Liver (tissue), 9 donors: ENCODE data around the gene RNF31. TPM values are rescaled to one million over a fixed set of nuclear protein-coding genes. Genes with fewer than 3 reads are reported as not detected.

Experiments used
- DNase-seq: peaks from one replicate; pipeline ENCODE4 v3.0.0-alpha.2; 2017; ENCODE audit warnings: low spot score
- H3K27ac ChIP-seq, 2 donors: one replicate each; pipeline ENCODE4 v1.7.0; 2013; ENCODE audit warnings: inconsistent platforms in 2 of 2, low read length in 2 of 2, control low read depth in 1 of 2, low read depth in 1 of 2, mild to moderate bottlenecking in 1 of 2
- H3K27me3 ChIP-seq, 4 donors: one replicate each; pipeline versions ENCODE4 v1.6.1 to v1.7.0; 2013; ENCODE audit warnings: low read length in 3 of 4, inconsistent platforms in 1 of 4, mild to moderate bottlenecking in 1 of 4, moderate library complexity in 1 of 4; ENCODE audit not compliant: control insufficient read depth in 4 of 4, insufficient read depth in 4 of 4
- H3K36me3 ChIP-seq, 4 donors: one replicate each; pipeline versions ENCODE4 v1.6.1 to v1.7.0; 2013; ENCODE audit warnings: low read length in 3 of 4, mild to moderate bottlenecking in 3 of 4, low read depth in 1 of 4, moderate library complexity in 1 of 4; ENCODE audit not compliant: control insufficient read depth in 4 of 4, insufficient read depth in 3 of 4
- H3K4me1 ChIP-seq, 4 donors: one replicate each; pipeline versions ENCODE4 v1.6.1 to v1.7.0; 2013; ENCODE audit warnings: low read length in 3 of 4, mild to moderate bottlenecking in 3 of 4, moderate library complexity in 1 of 4; ENCODE audit not compliant: control insufficient read depth in 4 of 4, insufficient read depth in 4 of 4
- H3K4me3 ChIP-seq, 3 donors: one replicate each; pipeline versions ENCODE4 v1.6.1 to v1.7.0; 2013; ENCODE audit warnings: low read length in 3 of 3, control low read depth in 1 of 3, low read depth in 1 of 3, mild to moderate bottlenecking in 1 of 3
- H3K9ac ChIP-seq, 2 donors: one replicate each; pipeline ENCODE4 v1.7.0; 2013; ENCODE audit warnings: low read length in 2 of 2, mild to moderate bottlenecking in 2 of 2, moderate library complexity in 2 of 2, control low read depth in 1 of 2, low read depth in 1 of 2
- H3K9me3 ChIP-seq, 4 donors: one replicate each; pipeline versions ENCODE4 v1.6.1 to v1.7.0; 2013; ENCODE audit warnings: low read length in 3 of 4; ENCODE audit not compliant: control insufficient read depth in 4 of 4
- EGR1 ChIP-seq, 2 donors: IDR thresholded peaks; 2 replicates each; pipeline ENCODE4 v1.6.1; 2016 to 2018; ENCODE audit warnings: antibody characterized with exemption in 2 of 2, low read depth in 2 of 2
- FOXA2 ChIP-seq: IDR thresholded peaks from 2 replicates; pipeline ENCODE4 v1.6.1; 2016; ENCODE audit warnings: antibody characterized with exemption
- HNF4A ChIP-seq, 2 donors: conservative IDR thresholded peaks; 2 replicates each; pipeline ENCODE4 v1.6.1; 2016; ENCODE audit warnings: antibody characterized with exemption in 2 of 2, mild to moderate bottlenecking in 2 of 2
- HNF4G ChIP-seq: IDR thresholded peaks from 2 replicates; pipeline ENCODE4 v1.6.1; 2016; ENCODE audit warnings: antibody characterized with exemption
- JUND ChIP-seq, 2 donors: IDR thresholded peaks; 2 replicates each; pipeline ENCODE4 v1.6.1; 2016; ENCODE audit warnings: antibody characterized with exemption in 2 of 2
- NR2F2 ChIP-seq: IDR thresholded peaks from 2 replicates; pipeline ENCODE4 v1.6.1; 2016; ENCODE audit warnings: antibody characterized with exemption
- RAD21 ChIP-seq, 2 donors: IDR thresholded peaks; 2 replicates each; pipeline ENCODE4 v1.6.1; 2016; ENCODE audit warnings: antibody characterized with exemption in 2 of 2, mild to moderate bottlenecking in 2 of 2
- RXRA ChIP-seq, 2 donors: IDR thresholded peaks; 2 replicates each; pipeline ENCODE4 v1.6.1; 2017 to 2018; ENCODE audit warnings: antibody characterized with exemption in 2 of 2, mild to moderate bottlenecking in 1 of 2
- WGBS: extraction: QIAGEN DNeasy Blood & Tissue Kit; methylation state at CpG from one replicate; pipeline ENCODE4 v1.1.7; 2013; 5-methylcytosine and 5-hydroxymethylcytosine counted together
- polyA plus RNA-seq, 2 donors: library from polyadenylated mRNA; stranded (reverse) in 1 of 2; unstranded in 1 of 2; fragments of 200-250 nt in 1 of 2; fragments of >200 nt in 1 of 2; fragmentation: Nextera tagmentation in 1 of 2; extraction: Ambion mirVana in 1 of 2; gene quantifications; one replicate each; pipeline versions ENCODE4 v1.2.1 to v1.2.3, GENCODE V29; 2013 to 2015
- total RNA-seq, 2 donors: library from RNA; depleted of rRNA; stranded (reverse); fragments of >200 nt; gene quantifications; one replicate each; pipeline ENCODE4 v1.2.3, GENCODE V29; 2014
- TF ChIP-seq, protein P1 (sequence below): IDR thresholded peaks from 2 replicates; pipeline ENCODE4 v1.6.1; 2016; ENCODE audit warnings: antibody characterized with exemption
- TF ChIP-seq, protein P2 (sequence below): IDR thresholded peaks from 2 replicates; pipeline ENCODE4 v1.6.1; 2016; ENCODE audit warnings: antibody characterized with exemption
- TF ChIP-seq, protein P3 (sequence below): IDR thresholded peaks from 2 replicates; pipeline ENCODE4 v1.6.1; 2016; ENCODE audit warnings: antibody characterized with exemption, mild to moderate bottlenecking
- TF ChIP-seq, protein P4 (sequence below): fragments of 150-350 bp; IDR thresholded peaks from 2 replicates; pipeline ENCODE4 v1.5.1; 2017; ENCODE audit warnings: improper control_type of control experiment, low read depth, low read length; ENCODE audit not compliant: missing input control
- donor health status: healthy.
- donor health status: healthy.
- donor health status: healthy.
- donor health status: healthy.
- donor health status: healthy.

Gene RNF31
- total and polyA plus RNA-seq, 4 donors = 16.3 to 36.0 (median 20.9) TPM

DNA sequence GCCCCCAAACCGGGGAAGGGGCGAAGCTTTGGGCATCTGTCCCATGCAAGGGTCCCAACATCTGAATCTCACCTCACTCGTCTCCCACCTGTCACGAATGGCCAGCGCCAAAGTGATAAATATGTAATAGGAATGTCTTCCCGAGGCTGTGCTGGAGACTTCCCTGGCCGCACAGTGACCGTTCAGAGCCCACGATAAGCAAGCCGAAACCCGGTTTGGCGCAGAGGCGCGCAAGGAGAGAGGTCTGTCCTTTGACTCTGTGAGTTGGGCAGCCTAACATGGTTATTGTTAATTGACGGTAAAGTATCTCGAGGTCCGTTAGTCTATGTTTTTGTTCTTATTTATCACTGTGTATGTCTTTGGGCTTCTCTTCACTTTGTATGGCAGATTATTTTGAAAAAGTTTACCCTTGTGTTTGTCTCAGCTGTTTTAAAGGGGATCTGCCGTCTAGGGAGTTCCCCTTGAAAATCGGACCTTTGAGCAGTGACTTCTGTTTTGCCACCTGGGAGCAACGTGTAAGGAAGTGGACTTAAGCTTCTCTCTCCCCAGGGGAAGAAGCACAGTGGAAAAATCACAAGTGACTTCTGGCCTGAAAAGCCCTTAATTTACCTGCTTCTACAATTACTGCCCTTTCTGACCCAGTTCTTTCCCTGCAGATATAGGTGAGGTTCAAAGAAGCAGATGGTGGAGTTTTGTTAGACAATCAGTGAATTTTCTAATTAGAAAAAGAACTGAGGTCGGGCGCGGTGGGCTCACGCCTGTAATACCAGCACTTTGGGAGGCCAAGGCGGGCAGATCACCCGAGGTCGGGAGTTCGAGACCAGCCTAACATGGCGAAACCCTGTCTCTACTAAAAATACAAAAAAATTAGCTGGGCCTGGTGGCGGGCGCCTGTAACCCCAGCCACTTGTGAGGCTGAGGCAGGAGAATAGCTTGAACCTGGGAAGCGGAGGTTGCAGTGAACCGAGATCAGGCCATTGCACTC, 49.1 kb downstream of the RNF31 start:
- Histone ChIP-seq H3K9ac (peak overlapping the region; percentile 76 to 97), H3K36me3 (peaks cover 4 to 12% (median 9%) of the 10 kb centered on the region in 4 donors), H3K9me3 (no peaks in the 10 kb centered on the region), H3K27me3 (no peaks in the 10 kb centered on the region), H3K4me3 (peak overlapping the region; percentile 79 to 94 (median 93)), H3K4me1 (peaks cover 0 to 29% (median 23%) of the 10 kb centered on the region in 4 donors), H3K27ac (peak overlapping the region; percentile 99)
- TF ChIP-seq, protein P1, sequence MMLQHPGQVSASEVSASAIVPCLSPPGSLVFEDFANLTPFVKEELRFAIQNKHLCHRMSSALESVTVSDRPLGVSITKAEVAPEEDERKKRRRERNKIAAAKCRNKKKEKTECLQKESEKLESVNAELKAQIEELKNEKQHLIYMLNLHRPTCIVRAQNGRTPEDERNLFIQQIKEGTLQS = no peak
- no peak for TF ChIP-seq NR2F2
- TF ChIP-seq EGR1 (IDR thresholded peaks at IDR 0.05; ENCODE audit: low read depth in 2 of 2) = no peak
- peak; percentile 22 to 44 for TF ChIP-seq HNF4A (conservative IDR thresholded peaks at IDR 0.05)
- 34% methylated on average over 33 of the region's 33 CpGs for WGBS
- peak; percentile 41 for DNase-seq

DNA sequence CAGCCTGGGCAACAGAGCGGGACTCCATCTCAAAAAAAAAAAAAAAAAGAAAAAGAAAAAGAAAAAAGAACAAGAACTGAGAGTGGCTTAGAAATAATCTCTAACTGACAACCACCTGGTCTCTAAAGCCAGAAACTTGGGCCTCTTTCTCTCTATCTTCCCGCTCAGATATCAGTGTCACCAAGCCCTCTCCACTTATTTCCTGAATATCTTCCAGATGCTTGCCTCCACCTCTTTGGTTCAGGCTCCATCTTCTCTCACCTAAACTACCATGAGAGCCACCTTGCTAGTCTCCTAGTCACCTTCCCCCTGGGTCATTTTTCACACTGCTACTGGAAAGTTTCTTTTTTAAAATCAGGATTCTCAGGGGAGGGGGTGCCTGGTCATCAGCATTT, 49.8 kb downstream of the RNF31 start:
- Histone ChIP-seq H3K9ac (no peak overlapping the region), H3K36me3 (peaks cover 2 to 11% (median 9%) of the 10 kb centered on the region in 4 donors), H3K27me3 (no peaks in the 10 kb centered on the region), H3K4me3 (no peak overlapping the region), H3K9me3 (no peaks in the 10 kb centered on the region), H3K4me1 (peaks cover 0 to 29% (median 23%) of the 10 kb centered on the region in 4 donors), H3K27ac (no peak overlapping the region)
- TF ChIP-seq RXRA (IDR thresholded peaks at IDR 0.05) (no peak), JUND (IDR thresholded peaks at IDR 0.05) (no peak), HNF4A (conservative IDR thresholded peaks at IDR 0.05) (no peak), RAD21 (IDR thresholded peaks at IDR 0.05) (no peak), HNF4G (no peak), FOXA2 (no peak)
- TF ChIP-seq, protein P1 = no peak
- TF ChIP-seq, protein P2, sequence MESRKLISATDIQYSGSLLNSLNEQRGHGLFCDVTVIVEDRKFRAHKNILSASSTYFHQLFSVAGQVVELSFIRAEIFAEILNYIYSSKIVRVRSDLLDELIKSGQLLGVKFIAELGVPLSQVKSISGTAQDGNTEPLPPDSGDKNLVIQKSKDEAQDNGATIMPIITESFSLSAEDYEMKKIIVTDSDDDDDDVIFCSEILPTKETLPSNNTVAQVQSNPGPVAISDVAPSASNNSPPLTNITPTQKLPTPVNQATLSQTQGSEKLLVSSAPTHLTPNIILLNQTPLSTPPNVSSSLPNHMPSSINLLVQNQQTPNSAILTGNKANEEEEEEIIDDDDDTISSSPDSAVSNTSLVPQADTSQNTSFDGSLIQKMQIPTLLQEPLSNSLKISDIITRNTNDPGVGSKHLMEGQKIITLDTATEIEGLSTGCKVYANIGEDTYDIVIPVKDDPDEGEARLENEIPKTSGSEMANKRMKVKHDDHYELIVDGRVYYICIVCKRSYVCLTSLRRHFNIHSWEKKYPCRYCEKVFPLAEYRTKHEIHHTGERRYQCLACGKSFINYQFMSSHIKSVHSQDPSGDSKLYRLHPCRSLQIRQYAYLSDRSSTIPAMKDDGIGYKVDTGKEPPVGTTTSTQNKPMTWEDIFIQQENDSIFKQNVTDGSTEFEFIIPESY = no peak
- TF ChIP-seq, protein P3, sequence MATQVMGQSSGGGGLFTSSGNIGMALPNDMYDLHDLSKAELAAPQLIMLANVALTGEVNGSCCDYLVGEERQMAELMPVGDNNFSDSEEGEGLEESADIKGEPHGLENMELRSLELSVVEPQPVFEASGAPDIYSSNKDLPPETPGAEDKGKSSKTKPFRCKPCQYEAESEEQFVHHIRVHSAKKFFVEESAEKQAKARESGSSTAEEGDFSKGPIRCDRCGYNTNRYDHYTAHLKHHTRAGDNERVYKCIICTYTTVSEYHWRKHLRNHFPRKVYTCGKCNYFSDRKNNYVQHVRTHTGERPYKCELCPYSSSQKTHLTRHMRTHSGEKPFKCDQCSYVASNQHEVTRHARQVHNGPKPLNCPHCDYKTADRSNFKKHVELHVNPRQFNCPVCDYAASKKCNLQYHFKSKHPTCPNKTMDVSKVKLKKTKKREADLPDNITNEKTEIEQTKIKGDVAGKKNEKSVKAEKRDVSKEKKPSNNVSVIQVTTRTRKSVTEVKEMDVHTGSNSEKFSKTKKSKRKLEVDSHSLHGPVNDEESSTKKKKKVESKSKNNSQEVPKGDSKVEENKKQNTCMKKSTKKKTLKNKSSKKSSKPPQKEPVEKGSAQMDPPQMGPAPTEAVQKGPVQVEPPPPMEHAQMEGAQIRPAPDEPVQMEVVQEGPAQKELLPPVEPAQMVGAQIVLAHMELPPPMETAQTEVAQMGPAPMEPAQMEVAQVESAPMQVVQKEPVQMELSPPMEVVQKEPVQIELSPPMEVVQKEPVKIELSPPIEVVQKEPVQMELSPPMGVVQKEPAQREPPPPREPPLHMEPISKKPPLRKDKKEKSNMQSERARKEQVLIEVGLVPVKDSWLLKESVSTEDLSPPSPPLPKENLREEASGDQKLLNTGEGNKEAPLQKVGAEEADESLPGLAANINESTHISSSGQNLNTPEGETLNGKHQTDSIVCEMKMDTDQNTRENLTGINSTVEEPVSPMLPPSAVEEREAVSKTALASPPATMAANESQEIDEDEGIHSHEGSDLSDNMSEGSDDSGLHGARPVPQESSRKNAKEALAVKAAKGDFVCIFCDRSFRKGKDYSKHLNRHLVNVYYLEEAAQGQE = no peak
- TF ChIP-seq, protein P4, sequence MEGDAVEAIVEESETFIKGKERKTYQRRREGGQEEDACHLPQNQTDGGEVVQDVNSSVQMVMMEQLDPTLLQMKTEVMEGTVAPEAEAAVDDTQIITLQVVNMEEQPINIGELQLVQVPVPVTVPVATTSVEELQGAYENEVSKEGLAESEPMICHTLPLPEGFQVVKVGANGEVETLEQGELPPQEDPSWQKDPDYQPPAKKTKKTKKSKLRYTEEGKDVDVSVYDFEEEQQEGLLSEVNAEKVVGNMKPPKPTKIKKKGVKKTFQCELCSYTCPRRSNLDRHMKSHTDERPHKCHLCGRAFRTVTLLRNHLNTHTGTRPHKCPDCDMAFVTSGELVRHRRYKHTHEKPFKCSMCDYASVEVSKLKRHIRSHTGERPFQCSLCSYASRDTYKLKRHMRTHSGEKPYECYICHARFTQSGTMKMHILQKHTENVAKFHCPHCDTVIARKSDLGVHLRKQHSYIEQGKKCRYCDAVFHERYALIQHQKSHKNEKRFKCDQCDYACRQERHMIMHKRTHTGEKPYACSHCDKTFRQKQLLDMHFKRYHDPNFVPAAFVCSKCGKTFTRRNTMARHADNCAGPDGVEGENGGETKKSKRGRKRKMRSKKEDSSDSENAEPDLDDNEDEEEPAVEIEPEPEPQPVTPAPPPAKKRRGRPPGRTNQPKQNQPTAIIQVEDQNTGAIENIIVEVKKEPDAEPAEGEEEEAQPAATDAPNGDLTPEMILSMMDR = no peak
- DNase-seq = no peak
- 93% methylated on average over 2 of the region's 2 CpGs for WGBS
